HG03354 (cell line): ENCODE results near the gene HFM1.
A peak's percentile ranks its signal among the peaks of the same experiment; 100 is the strongest.
"Not testable (repeated sequence)": the region's sequence is repeated elsewhere in the genome, so short reads cannot be mapped to it uniquely, and the experiment has no call there.

Source experiments
- ATAC-seq: cut with Tn5 transposase; IDR thresholded peaks from one replicate; pipeline ENCODE4 v1.9.1; 2021; ENCODE audit warnings: mild to moderate bottlenecking; ENCODE audit not compliant: unreplicated experiment, poor library complexity, severe bottlenecking

HFM1 gene

DNA sequence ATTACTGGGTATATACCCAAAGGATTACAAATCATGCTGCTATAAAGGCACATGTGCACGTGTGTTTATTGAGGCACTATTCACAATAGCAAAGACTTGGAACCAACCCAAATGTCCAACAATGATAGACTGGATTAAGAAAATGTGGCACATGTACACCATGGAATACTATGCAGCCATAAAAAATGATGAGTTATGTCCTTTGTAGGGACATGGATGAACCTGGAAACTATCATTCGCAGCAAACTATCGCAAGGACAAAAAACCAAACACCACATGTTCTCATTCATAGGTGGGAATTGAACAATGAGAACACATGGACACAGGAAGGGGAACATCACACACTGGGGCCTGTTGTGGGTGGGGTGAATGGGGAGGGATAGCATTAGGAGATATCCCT lies 32.4 kb downstream of the HFM1 start:
- ATAC-seq, result not testable (repeated sequence)

DNA sequence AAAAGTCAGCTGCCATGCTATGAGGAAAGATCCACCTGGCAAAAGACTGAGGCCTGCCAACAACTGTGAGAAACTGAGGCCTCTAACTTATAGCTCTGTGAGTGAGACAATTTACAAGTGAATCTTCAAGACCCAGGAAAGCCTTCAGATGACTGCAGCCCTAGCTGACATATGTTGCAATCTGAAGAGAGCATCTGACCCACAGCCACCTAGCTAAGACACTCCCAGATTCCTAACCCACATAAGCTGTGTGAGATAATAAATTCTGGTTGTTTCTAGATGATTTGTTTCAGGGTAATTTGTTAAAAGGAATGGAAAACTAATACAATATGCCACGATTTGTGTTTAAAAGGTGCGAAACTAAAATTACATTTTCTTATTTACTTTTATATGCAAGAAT lies 55.1 kb downstream of the HFM1 start:
- ATAC-seq, result no peak

DNA sequence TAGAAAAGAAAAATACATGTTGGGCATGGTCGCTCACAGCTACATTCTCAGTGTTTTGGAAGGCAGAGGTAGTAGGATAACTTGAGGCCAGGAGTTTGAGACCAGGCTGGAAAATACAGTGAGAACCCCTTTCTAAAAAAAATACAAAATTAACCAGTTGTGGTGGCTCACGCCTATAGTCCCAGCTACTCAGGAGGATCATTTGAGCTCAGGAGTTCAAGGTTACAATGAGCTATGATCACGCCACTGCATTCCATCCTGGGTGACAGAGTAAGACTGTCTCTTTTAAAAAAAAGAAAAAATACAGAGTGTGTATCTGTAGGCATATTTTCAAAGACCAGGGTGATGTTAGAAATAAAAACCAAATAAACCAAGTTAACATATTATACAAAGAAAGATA lies 57.8 kb downstream of the HFM1 start:
- ATAC-seq, result no peak

DNA sequence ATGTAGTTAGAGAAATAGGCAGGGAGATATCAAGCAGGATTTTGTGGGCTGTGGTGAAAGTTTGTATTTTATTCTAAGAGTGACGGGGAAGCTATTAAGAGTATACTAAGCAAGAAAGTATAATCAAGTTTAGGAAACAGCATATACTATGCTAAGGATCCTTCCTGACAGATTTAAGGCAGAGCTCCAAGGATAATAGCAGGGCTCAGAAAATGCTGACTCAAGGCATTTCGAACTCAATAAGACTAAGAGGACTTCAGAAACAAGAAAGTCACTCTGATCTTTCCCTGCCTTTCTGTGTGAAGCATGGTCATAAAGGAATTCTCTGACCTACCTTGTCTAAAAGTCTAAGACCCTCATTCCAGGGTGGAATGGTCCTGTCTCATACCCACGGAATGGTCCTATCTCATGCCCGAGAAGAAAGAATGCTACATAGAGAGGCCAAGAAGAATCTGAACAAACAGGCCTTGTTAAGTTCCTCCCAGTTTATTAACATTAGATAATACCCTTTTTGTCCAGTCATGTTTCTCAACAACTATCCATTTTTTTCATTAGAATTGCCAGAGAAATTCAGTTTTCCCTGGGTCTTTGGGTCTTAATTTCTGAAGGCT lies 59.1 kb downstream of the HFM1 start:
- no peak for ATAC-seq

DNA sequence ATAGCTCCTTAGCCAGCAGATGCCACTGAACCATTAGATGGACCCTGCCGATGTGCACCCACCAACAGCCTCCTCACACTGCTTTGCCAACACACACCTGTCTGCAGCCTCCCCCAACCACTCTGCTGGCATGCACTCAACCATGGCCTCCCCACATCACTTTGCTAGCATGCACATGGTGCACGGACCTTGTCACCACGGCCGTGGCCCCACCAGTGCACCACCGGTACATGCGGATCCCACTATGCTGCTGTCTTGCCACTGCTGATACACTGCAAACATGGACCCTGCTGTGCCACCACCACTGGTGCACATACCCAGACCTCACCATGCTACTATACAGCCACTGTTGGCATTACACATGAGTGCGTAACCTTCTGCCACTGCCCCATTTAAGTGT lies 66.1 kb downstream of the HFM1 start:
- ATAC-seq, result no peak

DNA sequence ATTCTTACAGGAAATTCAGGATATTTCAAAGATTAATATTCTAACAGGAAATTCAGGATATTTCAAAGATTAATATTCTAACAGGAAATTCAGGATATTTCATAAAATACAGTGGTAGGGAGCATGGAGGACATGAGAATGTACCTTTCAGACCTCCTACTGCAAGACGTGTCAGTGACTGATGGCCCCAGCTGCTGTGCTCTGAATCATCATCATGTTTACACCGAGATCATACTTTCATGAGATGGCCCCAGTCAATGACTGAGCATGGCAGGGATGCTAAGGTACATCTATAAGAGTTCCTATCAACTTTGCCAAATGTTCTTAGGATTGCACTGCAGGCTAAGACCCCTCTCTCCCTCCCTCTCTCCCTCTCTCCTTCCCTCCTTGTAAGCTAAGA lies 69.0 kb downstream of the HFM1 start:
- ATAC-seq, result no peak

DNA sequence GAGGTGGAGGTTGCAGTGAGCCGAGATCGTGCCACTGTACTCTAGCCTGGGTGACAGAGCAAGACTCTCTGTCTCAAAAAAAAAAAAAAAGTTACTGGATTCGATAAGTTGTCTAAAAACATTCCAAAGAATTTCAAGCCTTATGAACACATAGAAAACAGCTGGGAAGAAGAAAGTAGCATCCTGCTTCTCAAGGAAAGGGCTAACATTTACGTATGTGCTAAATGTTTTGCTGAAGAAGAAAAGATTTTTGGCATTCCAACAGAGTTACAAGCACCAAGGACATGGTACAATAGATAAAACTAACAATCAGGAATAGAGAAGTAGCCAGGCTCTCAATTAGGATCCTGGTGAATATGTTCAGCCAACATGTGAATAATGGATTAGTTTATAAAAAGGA lies 69.8 kb downstream of the HFM1 start:
- ATAC-seq, result no peak

DNA sequence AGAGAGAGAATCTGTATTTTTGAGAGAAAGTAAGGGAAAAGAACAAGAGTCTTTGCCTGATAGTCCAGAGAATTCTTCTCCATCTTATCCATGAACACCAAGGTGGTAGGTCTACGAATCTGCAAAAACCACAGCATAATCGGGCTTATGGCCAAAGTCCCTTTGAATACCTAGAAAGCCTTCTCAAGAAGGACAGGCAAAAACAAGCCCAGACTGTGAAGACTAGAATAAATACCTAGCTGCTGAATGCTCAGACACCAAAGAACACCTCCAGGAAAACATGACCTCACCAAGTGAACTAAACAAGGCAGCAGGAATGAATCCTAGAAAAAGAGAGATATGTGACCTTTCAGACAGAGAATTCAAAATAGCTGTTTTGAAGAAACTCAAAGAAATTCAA lies 79.2 kb downstream of the HFM1 start:
- ATAC-seq, result no peak

DNA sequence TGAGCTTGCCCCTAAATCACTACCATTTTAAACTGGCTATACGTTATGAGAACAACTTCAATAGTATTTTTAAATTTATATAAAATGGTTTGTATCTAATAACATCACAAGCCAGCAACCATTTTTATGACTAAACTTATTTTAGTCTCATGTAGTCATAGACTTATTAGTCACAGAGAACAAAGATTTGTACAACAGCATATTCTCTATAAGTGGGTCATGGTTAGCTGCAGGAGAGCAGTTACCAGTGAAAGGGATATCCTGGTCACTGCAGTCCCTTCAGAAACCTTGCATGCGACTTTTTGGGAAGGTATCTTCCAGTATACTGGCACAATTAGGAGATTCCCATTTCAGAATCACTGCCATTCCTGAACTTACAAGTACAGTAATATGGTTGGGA lies 90.0 kb downstream of the HFM1 start:
- no peak for ATAC-seq

DNA sequence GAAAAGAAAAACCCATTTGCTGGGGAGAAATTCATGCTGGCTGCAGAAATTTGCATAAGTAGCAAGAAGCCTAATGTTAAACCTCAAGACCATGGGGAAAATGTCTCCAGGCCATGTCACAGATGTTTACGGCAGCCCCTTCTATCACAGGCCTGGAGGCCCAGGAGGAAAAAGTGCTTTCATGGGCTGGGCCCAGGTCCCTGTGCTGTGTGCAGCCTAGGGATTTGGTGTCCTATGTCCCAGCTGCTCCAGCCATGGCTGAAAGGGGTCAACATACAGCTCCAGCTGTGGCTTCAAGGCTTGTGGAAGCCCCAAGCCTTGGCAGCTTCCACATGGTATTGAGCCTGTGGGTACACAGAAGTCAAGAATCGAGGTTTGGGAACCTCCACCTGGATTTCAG lies 93.0 kb downstream of the HFM1 start:
- no peak for ATAC-seq

DNA sequence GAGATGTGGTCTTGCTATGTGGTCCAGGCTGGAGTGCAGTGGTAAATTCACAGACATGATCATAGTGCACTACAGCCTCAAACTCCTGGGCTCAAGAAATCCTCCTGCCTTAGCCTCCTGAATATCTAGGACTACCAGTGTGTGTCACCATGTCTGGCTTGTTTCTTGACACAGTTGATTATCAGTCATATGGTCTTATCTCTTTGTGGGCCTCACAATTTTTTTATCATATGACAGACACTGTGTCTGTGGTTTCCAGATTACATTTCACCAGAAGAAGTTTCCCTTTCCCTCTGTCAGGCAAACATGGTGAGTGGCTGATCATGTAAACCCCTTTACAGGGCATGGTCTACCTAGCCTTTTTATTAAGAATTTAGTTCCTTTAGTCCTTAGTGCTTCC lies 96.1 kb downstream of the HFM1 start:
- no peak for ATAC-seq

DNA sequence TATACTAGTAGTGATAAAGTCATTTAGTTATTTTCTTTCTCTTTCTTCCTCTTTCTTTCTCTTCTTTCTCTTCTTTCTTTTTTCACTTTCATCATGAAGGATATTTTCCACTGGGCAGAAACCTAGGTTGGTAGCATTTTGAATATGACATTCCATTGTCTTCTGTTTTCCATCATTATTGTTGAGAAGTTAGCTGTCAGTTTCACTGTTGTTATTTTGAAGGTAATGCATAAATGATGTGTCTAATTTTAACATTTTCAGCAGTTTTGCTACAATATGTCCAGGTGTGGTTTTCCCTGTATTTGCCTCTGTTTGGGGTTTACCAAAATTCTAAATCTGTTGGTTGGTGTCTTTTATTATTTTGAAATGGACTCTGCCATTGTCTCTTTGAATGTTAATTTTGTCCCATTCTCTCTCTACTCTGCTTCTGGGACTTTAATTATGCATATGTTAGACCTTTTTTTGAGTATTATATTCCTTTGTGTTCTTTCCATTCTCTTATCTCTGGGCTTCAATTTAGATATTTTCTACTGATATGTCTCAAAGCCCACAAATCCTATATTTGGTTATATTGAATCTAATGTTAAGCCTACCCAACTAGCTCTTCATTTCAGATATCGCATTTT lies 96.7 kb downstream of the HFM1 start:
- no peak for ATAC-seq

DNA sequence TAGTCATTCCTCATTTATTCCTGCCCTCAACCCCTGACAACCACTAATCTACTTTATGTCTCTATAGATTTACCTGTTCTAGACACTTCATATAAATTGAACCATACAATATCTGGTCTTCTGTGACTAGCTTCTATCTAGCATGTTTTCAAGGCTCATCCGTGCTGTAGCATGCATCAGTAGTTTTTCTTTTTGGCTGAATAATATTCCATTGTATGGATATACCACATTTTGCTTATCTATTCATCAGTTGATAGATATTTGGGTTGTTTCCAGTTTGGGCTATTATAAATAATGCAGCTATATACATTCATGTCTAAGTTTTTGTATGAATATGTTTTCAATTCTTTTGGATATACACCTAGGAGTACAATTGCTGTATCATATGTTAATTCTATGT lies 101.5 kb downstream of the HFM1 start:
- no peak for ATAC-seq

DNA sequence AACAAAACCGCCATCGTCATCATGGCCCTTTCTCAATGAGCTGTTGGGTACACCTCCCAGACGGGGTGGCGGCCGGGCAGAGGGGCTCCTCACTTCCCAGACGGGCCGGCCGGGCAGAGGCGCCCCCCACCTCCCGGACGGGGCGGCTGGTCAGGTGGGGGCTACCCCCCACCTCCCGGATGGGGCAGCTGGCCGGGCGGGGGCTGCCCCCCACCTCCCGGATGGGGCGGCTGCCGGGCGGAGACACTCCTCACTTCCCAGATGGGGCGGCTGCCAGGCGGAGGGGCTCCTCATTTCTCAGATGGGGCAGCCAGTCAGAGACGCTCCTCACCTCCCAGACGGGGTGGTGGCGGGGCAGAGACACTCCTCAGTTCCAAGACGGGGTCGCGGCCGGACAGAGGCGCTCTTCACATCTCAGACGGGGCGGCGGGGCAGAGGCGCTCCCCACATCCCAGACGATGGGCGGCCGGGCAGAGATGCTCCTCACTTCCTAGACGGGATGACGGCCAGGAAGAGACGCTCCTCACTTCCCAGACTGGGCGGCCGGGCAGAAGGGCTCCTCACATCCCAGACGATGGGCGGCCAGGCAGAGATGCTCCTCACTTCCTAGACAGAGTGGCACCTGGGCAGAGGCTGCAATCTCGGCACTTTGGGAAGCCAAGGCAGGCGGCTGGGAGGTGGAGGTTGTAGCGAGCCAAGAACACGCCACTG lies 115.6 kb downstream of the HFM1 start:
- ATAC-seq, result not testable (repeated sequence)

DNA sequence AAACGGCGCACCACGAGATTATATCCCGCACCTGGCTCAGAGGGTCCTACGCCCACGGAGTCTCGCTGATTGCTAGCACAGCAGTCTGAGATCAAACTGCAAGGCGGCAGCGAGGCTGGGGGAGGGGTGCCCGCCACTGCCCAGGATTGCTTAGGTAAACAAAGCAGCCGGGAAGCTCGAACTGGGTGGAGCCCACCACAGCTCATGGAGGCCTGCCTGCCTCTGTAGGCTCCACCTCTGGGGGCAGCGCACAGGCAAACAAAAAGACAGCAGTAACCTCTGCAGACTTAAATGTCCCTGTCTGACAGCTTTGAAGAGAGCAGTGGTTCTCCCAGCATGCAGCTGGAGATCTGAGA lies 117.7 kb downstream of the HFM1 start:
- ATAC-seq, result not testable (repeated sequence)

DNA sequence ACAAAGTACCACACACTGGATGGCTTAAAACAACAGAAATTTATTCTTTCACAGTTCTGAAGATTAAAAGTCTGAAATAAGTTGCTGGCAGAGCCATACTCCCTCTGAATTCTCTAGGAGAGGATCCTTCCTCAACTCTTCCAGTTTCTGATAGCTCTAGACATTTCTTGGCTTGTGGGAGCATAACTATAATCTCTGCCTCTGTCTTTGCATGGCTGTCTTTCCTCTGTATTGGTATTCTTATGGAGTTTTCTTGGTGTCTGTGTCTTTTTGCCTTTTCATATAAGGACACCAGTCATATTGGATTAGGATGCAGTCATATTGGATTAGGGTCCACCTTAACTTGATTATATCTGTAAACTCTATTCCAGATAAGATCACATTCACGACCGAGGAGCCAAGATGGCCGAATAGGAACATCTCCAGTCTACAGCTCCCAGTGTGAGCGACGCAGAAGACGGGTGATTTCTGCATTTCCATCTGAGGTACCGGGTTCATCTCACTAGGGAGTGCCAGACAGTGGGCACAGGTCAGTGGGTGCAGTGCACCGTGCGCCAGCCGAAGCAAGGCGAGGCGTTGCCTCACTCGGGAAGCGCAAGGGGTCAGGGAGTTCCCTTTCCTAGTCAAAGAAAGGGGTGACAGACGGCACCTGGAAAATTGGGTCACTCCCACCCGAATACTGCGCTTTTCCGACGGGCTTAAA lies 118.2 kb downstream of the HFM1 start:
- ATAC-seq, result not testable (repeated sequence)

DNA sequence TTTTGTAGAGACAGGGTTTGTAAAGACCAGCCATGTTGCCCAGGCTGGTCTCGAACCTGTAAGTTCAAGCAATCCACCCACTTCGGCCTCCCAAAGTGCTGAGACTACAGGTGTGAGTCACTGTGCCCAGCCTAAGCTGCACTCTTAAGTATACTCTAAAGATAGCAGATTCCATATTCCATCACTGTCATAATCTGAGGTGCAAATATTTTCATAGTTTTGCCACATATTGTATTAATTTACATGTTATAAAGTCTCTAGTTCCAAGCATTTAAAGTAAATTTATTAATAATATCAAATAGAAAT lies 121.3 kb downstream of the HFM1 start:
- no peak for ATAC-seq

DNA sequence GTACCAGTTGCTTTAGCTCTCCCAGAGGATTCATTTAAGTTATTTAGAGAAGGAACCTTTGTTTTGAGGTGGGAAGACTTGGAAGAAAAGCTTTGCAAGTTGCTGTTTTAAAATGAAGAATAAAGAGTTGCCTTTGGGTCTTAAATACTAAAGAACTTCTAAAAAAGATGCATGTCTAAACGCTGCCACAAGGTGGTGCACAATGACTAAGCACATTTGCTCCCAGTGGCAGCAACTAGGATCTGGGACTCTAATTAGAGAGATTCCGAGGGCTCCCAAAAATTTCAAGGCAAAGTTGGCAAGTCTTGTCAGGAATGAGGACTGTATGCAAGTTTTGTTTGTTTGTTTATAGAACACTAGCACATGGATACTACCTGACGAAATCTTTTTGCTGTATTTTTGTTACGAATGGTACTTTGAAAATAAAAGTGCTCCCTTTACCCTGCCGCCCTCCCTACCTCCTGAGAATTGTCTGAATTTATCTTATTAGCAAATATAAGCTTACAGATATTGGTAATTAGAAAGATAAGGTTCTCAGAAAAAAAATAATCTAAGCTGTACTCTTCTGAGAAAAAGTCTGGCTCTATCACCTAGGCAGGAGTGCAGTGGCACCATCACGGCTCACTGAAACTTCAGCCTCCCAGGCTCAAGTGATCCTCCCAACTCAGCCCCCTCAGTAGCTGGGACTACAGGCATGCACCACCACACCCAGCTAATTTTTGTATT lies 121.8 kb downstream of the HFM1 start:
- peak; percentile 83 for ATAC-seq

DNA sequence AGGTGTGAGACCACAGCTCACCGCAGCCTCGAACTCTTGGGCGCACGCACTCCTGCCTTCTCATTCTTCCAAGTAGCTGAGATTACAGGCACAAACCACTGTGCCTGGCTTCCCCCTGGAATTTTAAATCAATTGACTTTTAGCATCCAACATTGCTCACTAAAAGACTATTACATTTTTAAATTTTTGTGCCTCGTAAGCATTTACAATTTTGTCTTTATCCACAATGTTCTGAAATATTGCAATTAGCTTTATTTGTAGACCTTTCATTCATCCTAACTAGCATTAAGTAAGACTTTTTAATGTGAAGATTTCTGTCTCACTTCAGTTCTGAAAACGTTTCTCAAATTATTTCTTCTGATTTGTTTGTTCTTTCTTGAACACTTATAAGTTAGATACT lies 122.9 kb downstream of the HFM1 start:
- ATAC-seq, result no peak

DNA sequence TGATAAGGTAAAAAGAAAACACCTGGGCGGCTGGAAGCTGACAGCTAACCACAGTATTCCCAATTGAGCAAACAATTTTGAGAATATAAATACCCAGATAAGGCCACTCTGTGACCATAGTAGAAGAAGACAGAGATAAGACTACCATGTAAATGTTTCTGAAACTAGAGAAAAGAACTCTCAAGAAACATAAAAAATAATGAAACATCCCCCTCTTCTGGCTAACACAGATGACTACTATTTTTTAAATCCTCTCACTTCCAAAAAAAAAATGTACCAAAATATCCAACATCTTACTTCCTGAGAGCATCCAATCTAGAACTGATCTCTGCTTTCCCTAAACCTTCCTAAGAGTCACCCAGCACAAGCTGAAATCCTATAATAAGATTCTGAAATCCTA lies 125.9 kb downstream of the HFM1 start:
- no peak for ATAC-seq
